ENCODE data around the gene MBD3L5. TPM values are rescaled to one million over a fixed set of nuclear protein-coding genes. Genes with fewer than 3 reads are reported as not detected.
A peak's percentile ranks its signal among the peaks of the same experiment; 100 is the strongest.

The MBD3L5 gene
- total and polyA plus RNA-seq, 9 of the 15 experiments (the other 6 are each of a cell fraction or from before 2014, with no cell fraction given) = not detected

DNA sequence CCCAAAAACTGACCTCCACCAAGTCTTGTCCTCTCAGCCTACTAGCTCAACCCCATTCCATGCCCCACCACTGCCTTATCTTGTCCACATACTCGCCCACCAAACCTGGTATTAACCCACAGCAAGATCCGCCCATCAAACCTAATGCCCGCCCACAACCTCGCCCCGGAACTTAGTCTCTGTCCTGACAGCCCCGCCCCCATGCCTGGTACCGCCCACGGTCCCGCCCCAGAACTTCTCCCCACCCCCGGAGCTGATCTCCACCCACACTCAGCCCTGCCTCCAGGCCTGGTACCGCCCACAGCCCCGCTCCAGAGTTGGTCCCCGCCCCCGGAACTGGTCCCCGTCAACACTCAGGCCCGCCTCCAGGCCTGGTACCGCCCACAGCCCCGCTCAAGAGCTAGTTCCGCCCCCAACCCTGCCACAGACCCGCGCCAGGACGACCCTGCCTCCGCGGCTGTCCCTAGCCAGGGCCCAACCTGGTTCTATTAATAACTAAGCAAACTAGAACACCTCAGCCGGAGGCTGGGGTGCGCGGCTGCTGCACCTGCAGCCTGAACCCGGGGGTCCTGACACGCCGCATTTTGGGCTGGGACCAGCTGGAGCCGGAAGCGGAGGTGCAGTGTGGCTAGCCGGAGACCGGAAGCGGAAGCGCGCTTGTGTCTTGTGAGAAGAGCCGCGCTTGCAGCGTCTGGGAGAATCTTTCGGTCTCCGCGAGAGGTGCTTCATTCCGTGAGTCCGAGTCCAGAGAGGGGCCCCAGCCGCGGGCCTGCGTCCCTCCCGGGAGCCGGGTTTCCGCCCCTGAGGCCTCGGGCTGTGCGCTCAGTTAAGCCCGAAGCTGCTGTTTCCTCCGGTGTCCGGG is 38.9 kb downstream of the MBD3L5 start, which contains the start of gene ZNF557 (continued):
- TF ChIP-seq, protein P1, sequence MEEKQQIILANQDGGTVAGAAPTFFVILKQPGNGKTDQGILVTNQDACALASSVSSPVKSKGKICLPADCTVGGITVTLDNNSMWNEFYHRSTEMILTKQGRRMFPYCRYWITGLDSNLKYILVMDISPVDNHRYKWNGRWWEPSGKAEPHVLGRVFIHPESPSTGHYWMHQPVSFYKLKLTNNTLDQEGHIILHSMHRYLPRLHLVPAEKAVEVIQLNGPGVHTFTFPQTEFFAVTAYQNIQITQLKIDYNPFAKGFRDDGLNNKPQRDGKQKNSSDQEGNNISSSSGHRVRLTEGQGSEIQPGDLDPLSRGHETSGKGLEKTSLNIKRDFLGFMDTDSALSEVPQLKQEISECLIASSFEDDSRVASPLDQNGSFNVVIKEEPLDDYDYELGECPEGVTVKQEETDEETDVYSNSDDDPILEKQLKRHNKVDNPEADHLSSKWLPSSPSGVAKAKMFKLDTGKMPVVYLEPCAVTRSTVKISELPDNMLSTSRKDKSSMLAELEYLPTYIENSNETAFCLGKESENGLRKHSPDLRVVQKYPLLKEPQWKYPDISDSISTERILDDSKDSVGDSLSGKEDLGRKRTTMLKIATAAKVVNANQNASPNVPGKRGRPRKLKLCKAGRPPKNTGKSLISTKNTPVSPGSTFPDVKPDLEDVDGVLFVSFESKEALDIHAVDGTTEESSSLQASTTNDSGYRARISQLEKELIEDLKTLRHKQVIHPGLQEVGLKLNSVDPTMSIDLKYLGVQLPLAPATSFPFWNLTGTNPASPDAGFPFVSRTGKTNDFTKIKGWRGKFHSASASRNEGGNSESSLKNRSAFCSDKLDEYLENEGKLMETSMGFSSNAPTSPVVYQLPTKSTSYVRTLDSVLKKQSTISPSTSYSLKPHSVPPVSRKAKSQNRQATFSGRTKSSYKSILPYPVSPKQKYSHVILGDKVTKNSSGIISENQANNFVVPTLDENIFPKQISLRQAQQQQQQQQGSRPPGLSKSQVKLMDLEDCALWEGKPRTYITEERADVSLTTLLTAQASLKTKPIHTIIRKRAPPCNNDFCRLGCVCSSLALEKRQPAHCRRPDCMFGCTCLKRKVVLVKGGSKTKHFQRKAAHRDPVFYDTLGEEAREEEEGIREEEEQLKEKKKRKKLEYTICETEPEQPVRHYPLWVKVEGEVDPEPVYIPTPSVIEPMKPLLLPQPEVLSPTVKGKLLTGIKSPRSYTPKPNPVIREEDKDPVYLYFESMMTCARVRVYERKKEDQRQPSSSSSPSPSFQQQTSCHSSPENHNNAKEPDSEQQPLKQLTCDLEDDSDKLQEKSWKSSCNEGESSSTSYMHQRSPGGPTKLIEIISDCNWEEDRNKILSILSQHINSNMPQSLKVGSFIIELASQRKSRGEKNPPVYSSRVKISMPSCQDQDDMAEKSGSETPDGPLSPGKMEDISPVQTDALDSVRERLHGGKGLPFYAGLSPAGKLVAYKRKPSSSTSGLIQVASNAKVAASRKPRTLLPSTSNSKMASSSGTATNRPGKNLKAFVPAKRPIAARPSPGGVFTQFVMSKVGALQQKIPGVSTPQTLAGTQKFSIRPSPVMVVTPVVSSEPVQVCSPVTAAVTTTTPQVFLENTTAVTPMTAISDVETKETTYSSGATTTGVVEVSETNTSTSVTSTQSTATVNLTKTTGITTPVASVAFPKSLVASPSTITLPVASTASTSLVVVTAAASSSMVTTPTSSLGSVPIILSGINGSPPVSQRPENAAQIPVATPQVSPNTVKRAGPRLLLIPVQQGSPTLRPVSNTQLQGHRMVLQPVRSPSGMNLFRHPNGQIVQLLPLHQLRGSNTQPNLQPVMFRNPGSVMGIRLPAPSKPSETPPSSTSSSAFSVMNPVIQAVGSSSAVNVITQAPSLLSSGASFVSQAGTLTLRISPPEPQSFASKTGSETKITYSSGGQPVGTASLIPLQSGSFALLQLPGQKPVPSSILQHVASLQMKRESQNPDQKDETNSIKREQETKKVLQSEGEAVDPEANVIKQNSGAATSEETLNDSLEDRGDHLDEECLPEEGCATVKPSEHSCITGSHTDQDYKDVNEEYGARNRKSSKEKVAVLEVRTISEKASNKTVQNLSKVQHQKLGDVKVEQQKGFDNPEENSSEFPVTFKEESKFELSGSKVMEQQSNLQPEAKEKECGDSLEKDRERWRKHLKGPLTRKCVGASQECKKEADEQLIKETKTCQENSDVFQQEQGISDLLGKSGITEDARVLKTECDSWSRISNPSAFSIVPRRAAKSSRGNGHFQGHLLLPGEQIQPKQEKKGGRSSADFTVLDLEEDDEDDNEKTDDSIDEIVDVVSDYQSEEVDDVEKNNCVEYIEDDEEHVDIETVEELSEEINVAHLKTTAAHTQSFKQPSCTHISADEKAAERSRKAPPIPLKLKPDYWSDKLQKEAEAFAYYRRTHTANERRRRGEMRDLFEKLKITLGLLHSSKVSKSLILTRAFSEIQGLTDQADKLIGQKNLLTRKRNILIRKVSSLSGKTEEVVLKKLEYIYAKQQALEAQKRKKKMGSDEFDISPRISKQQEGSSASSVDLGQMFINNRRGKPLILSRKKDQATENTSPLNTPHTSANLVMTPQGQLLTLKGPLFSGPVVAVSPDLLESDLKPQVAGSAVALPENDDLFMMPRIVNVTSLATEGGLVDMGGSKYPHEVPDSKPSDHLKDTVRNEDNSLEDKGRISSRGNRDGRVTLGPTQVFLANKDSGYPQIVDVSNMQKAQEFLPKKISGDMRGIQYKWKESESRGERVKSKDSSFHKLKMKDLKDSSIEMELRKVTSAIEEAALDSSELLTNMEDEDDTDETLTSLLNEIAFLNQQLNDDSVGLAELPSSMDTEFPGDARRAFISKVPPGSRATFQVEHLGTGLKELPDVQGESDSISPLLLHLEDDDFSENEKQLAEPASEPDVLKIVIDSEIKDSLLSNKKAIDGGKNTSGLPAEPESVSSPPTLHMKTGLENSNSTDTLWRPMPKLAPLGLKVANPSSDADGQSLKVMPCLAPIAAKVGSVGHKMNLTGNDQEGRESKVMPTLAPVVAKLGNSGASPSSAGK (IDR thresholded peaks at IDR 0.05) = no peak
- peak; percentile 95 for TF ChIP-seq EP400 (IDR thresholded peaks at IDR 0.05)
- TF ChIP-seq ZBTB7A (IDR thresholded peaks at IDR 0.05; ENCODE audit: borderline replicate concordance, control insufficient read depth, low read depth, low read length) = peak; percentile 61; the same call in 1 of the 2 replicates
- no peak for TF ChIP-seq SIRT6 (IDR thresholded peaks at IDR 0.05; ENCODE audit: low read depth, low read length)
- no peak for TF ChIP-seq EHMT2 (IDR thresholded peaks at IDR 0.05)
- TF ChIP-seq MAFF (IDR thresholded peaks at IDR 0.05; ENCODE audit: low read length) = no peak
- no peak for TF ChIP-seq ATF1 (CRISPR knock-in tag; IDR thresholded peaks at IDR 0.05)
- TF ChIP-seq ATF1 (tag; IDR thresholded peaks at IDR 0.05) = peak; percentile 67
- TF ChIP-seq, protein P2, sequence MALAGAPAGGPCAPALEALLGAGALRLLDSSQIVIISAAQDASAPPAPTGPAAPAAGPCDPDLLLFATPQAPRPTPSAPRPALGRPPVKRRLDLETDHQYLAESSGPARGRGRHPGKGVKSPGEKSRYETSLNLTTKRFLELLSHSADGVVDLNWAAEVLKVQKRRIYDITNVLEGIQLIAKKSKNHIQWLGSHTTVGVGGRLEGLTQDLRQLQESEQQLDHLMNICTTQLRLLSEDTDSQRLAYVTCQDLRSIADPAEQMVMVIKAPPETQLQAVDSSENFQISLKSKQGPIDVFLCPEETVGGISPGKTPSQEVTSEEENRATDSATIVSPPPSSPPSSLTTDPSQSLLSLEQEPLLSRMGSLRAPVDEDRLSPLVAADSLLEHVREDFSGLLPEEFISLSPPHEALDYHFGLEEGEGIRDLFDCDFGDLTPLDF (CRISPR knock-in tag; IDR thresholded peaks at IDR 0.05) = no peak
- TF ChIP-seq MAFG (tag; conservative IDR thresholded peaks at IDR 0.05) = no peak
- no peak for TF ChIP-seq ZNF717 (CRISPR knock-in tag; IDR thresholded peaks at IDR 0.05)
- no peak for TF ChIP-seq ZNF583 (CRISPR knock-in tag; IDR thresholded peaks at IDR 0.05)
- TF ChIP-seq ARHGAP35 (IDR thresholded peaks at IDR 0.05; ENCODE audit: partially characterized antibody) = no peak
- 0 out of 2 replicates have a peak, but pooled peaks have one; percentile 49 for TF ChIP-seq OTX1 (CRISPR knock-in tag; IDR thresholded peaks at IDR 0.05)
- TF ChIP-seq NONO (IDR thresholded peaks at IDR 0.05; ENCODE audit: low read depth in 2 of 2, low read length in 1 of 2) = no peak

Measured in K562 (cell line).